COLO668 (cell line): ENCODE results near the gene MIPOL1.
"Not testable (repeated sequence)": the region's sequence is repeated elsewhere in the genome, so short reads cannot be mapped to it uniquely, and the experiment has no call there.

ENCODE experiments used
- DNase-seq: peaks from one replicate; lab custom pipeline; 2025; ENCODE audit not compliant: unreplicated experiment; lab: John Stamatoyannopoulos, UW

Gene MIPOL1

GRCh38 chr14:37232907-37233481, 35.3 kb downstream of the MIPOL1 start:
- DNase-seq = peak; percentile 24

DNA sequence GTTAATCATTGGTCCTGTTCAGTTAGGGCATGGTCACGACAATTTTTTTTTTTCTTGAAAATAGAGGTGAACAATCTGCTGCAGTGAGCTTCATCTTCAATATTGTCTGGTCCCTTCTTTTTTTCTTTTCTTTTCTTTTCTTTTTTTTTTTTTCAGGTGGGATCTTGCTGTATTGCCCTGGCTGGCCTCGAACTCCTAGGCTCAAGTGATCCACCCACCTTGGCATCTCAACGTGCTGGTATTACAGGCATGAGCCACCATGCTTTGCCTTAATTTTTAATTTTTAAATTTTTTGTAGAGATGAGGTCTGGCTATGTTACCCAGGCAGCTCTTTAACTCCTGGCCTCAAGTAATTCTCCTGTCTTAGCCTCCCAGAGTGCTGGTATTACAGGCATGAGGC, 36.5 kb downstream of the MIPOL1 start:
- no peak for DNase-seq

DNA sequence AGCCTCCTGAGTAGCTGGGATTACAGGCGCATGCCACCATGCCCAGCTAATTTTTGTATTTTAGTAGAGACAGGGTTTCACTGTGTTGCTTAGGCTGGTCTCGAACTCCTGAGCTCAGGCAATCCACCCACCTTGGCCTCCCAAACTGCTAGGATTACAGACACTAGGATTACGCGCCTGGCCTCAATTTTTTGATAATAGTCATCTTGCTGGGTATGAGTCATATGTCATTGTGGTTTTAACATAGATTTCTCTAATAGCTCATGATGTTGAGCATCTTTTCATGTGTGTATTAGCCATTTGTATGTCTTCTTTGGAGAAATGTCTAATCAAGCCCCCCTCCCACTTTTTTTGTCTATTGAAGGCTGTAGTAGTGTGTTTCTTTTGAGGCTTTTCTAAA, 38.3 kb downstream of the MIPOL1 start:
- DNase-seq = not testable (repeated sequence)

- no peak for DNase-seq
Observed at GRCh38 chr14:37237094-37237493, 39.4 kb downstream of the MIPOL1 start.

GRCh38 chr14:37237735-37238200, 40.0 kb downstream of the MIPOL1 start:
- no peak for DNase-seq

DNA sequence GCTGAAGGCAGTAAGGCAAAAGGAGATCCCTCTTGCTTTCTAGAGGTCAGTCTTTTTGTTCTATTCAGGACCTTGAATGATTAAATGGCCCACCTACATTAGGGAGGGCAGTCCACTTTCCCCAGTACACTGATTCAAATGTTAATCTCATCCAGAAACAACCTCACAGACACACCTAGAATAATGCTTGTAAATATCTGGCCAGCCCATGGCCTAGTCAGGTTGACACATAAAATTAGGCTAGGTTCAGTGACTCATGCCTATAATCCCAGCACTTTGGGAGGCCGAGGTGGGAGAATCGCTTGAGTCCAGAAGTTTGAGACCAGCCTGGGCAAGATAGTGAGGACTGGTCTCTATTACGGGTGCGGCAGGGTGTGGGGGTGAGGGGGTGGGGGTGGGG, 43.5 kb downstream of the MIPOL1 start:
- DNase-seq = no peak

GRCh38 chr14:37246427-37246829, 48.7 kb downstream of the MIPOL1 start:
- no peak for DNase-seq

- DNase-seq = no peak
Observed at GRCh38 chr14:37247791-37248461, 50.2 kb downstream of the MIPOL1 start.

GRCh38 chr14:37251775-37252174, 54.0 kb downstream of the MIPOL1 start:
- no peak for DNase-seq

DNA sequence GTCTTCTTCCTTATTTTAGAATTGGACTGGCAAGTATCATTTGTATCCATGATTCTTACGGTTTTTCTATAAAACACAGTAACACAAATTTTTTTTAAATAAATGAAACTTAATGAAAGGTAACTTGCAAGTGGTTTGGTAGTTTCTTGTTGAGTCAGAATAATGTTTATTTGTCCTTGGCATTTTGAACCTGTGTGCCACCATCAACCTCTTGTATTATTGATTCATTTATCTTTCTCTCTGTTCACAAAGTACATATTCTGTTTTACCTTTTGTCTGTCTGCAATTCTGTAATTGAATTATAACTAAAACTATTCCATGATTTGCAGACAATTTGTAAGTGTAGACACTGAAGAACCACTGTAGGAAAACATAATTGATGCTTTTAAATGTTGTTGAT, 54.7 kb downstream of the MIPOL1 start:
- DNase-seq = no peak

DNA sequence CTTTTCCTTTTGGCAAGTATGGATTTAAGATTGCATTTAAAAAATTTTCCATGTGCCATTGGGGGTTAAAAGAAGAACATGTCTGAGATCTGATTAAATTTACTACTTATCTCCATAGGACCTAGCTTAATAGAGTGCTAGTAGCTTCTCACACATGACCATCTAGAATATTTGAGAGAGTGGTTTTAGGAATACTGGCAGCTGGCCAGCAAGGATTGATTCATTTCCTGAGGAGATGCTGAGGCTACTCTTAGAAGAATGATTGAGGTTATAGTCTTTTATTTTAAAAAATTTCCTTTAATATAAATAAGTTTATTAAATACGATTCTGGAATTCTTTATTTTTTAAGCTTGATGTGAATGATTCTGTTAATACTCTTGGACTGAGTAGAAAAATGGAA, 56.2 kb downstream of the MIPOL1 start:
- no peak for DNase-seq

GRCh38 chr14:37254411-37254947, 56.7 kb downstream of the MIPOL1 start:
- DNase-seq = no peak

DNA sequence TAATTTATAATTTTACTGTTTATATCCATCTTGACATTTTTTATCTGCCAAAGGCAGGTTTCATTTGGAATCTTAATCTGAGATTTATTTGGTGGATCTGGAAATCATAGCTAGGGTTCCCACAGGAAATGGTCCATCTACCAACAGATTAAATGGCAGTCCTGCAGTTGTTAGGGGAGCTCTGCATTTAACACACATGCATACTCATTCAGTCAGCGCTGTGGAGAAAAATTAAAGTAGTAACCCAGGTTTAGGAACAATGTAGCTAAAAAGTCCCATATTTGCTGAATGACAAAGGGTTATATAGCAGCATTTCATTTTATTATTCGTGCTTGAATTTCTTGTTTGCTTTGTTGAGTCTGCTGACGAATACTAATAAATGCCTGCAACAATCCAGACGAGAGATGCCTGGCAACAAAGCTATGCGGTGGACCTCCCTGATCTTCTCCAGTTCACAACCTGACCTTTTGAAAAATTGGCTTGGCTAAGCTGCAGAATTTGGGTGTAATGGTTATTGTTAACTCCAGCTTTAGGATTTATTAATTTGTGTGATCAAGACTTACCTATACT, 59.8 kb downstream of the MIPOL1 start:
- DNase-seq = no peak

GRCh38 chr14:37262649-37263048, 64.9 kb downstream of the MIPOL1 start:
- peak; percentile 47 for DNase-seq

GRCh38 chr14:37263656-37264236, 66.0 kb downstream of the MIPOL1 start:
- no peak for DNase-seq

DNA sequence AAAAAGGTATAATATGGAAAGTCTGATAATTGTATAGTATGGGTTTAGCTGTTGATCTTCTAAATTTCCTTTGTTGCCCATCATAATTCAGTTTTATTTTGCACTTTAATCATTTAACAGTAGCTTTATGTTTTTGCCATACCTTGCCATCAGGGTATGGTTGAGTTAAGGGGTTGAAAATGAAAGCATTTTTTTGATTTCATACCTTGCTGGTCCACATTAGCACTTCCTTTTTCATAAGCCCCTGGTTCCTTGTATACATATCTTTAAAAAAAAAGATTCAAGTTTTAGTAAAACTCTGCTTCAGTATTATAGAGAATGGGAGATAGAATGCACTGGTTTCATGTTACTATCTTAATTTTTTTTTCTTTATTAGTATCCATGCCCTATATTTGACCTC, 71.1 kb downstream of the MIPOL1 start:
- no peak for DNase-seq

- no peak for DNase-seq
Observed at GRCh38 chr14:37270629-37271028, 72.9 kb downstream of the MIPOL1 start.

GRCh38 chr14:37272569-37272968, 74.8 kb downstream of the MIPOL1 start:
- DNase-seq = no peak

DNA sequence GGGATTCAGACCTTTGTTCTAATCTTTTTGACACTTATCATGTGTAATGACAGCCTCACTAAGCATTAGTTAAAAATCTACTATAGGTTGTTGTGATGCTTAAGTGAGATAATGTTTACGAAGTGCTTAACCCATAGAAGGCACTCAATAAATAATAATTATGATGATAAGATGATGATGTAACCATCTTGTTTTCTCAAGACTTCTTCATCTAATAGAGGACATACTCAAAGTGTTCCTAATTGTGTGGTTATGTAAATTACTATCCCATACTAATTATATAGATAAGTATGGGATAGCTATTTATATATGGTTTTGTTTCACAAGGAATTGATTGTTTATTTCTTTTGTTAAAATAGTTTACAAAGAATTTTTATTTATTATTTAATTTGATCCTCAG, 76.9 kb downstream of the MIPOL1 start:
- DNase-seq = no peak

- DNase-seq = no peak
Observed at GRCh38 chr14:37275963-37276362, 78.2 kb downstream of the MIPOL1 start.

- DNase-seq = no peak
Observed at GRCh38 chr14:37278636-37279538, 81.2 kb downstream of the MIPOL1 start.
